A549 (cell line): ENCODE measurements around the gene FBXO31. TPM values are rescaled to one million over a fixed set of nuclear protein-coding genes. Genes with fewer than 3 reads are reported as not detected.

ENCODE experiments used
- ATAC-seq, 2 experiments: fragments of 200-7000 bp in 1 of 2; fragments of >200 bp in 1 of 2; cut with Nextera tagmentation in 1 of 2; cut with Tn5 transposase in 1 of 2; 3 replicates each; pipeline versions ENCODE4 v1.8.0 to v1.9.1; 2018 to 2020; ENCODE audit warnings: mild to moderate bottlenecking in 1 of 2, moderate library complexity in 1 of 2
- CTCF ChIA-PET: fragments of 300-600 bp; sonication (Branson Sonifier 250); formaldehyde crosslinking; extraction: SDS; loops from one replicate; lab custom pipeline; 2021; ENCODE audit warnings: antibody characterized with exemption, inconsistent platforms; lab: Yijun Ruan, JAX
- POLR2A ChIA-PET: fragments of 350-600 bp; formaldehyde crosslinking; extraction: SDS; loops from one replicate; lab custom pipeline; 2021; ENCODE audit warnings: antibody characterized with exemption, inconsistent platforms; lab: Yijun Ruan, JAX
- DNase-seq, 2 experiments: peaks; one replicate each; pipeline versions ENCODE4 v3.0.0 to v3.0.0-alpha.2; 2011 to 2016; ENCODE audit warnings: low read depth in 1 of 2, low spot score in 1 of 2
- FAIRE-seq: peaks from 2 replicates; lab custom pipeline; 2011; peaks lifted over from hg19 to GRCh38; lab: Jason Lieb, UNC
- H3K27ac ChIP-seq, 2 experiments: fragments of >200 bp; sonication (Bioruptor Twin); formaldehyde crosslinking; 3 replicates each; pipeline ENCODE4 v1.5.1; 2016 to 2017
- H3K4me1 ChIP-seq: fragments of >200 bp; sonication (Bioruptor Twin); formaldehyde crosslinking; 3 replicates; pipeline ENCODE4 v1.6.1; 2016
- H3K4me2 ChIP-seq: fragments of >200 bp; sonication (Bioruptor Twin); formaldehyde crosslinking; 3 replicates; pipeline ENCODE4 v1.6.1; 2016
- H3K4me3 ChIP-seq: fragments of >200 bp; sonication (Bioruptor Twin); formaldehyde crosslinking; 3 replicates; pipeline ENCODE4 v1.5.1; 2016
- H3K9me3 ChIP-seq: fragments of >200 bp; sonication (Bioruptor Twin); formaldehyde crosslinking; 3 replicates; pipeline ENCODE4 v1.6.1; 2016
- ATOH8 ChIP-seq: fragments of 250-450 bp; sonication (Bioruptor Pico); IDR thresholded peaks from 2 replicates; pipeline ENCODE4 v1.5.0; 2020; ENCODE audit warnings: low read depth, mild to moderate bottlenecking, moderate library complexity
- BHLHE40 ChIP-seq: IDR thresholded peaks from 2 replicates; pipeline ENCODE4 v1.6.1; 2012; ENCODE audit warnings: low read depth, low read length, inconsistent platforms
- CEBPB ChIP-seq, 2 experiments: fragments of >200 bp in 1 of 2; sonication (Bioruptor Twin) in 1 of 2; formaldehyde crosslinking in 1 of 2; IDR thresholded peaks; 2 replicates each; pipeline ENCODE4 v1.6.1; 2012 to 2016
- EHF ChIP-seq: fragments of 250-450 bp; sonication (Bioruptor Pico); IDR thresholded peaks from 2 replicates; pipeline ENCODE4 v1.5.0; 2020; ENCODE audit warnings: mild to moderate bottlenecking
- EHMT2 ChIP-seq: fragments of 200-600 bp; sonication (generic); IDR thresholded peaks from 2 replicates; pipeline ENCODE4 v1.6.1; 2016; ENCODE audit warnings: antibody characterized with exemption, low read depth, mild to moderate bottlenecking, moderate library complexity
- EP300 ChIP-seq, 2 experiments: fragments of >200 bp; sonication (Bioruptor Twin); formaldehyde crosslinking; IDR thresholded peaks; 2 replicates in 1 of 2; 3 replicates in 1 of 2; pipeline ENCODE4 v1.6.1; 2016 to 2017
- ESRRA ChIP-seq: fragments of 150-350 bp; IDR thresholded peaks from 2 replicates; pipeline ENCODE4 v1.6.1; 2014; ENCODE audit warnings: mild to moderate bottlenecking, low read length, borderline replicate concordance
- FOSB ChIP-seq: fragments of 250-450 bp; sonication (Bioruptor Pico); IDR thresholded peaks from 2 replicates; pipeline ENCODE4 v1.5.0; 2020; ENCODE audit warnings: mild to moderate bottlenecking, moderate library complexity
- FOXS1 ChIP-seq: fragments of 250-450 bp; sonication (Bioruptor Pico); IDR thresholded peaks from 2 replicates; pipeline ENCODE4 v1.5.0; 2020; ENCODE audit warnings: mild to moderate bottlenecking, moderate library complexity
- GATA3 ChIP-seq: IDR thresholded peaks from 2 replicates; pipeline ENCODE4 v1.6.1; 2012; ENCODE audit warnings: borderline replicate concordance
- HOXB5 ChIP-seq: fragments of 250-450 bp; sonication (Bioruptor Pico); IDR thresholded peaks from 2 replicates; pipeline ENCODE4 v1.5.0; 2020; ENCODE audit warnings: mild to moderate bottlenecking, moderate library complexity
- JUNB ChIP-seq: fragments of >200 bp; sonication (Bioruptor Twin); formaldehyde crosslinking; IDR thresholded peaks from 2 replicates; pipeline ENCODE4 v1.6.1; 2016
- KDM5A ChIP-seq: fragments of 200-600 bp; sonication (generic); IDR thresholded peaks from 2 replicates; pipeline ENCODE4 v1.6.1; 2016; ENCODE audit warnings: antibody characterized with exemption, mild to moderate bottlenecking
- MAZ ChIP-seq: fragments of 150-350 bp; IDR thresholded peaks from 2 replicates; pipeline ENCODE4 v1.6.1; 2014; ENCODE audit warnings: antibody characterized with exemption, low read depth, low read length, borderline replicate concordance
- MYC ChIP-seq: IDR thresholded peaks from 2 replicates; pipeline ENCODE4 v1.6.1; 2012; ENCODE audit warnings: mild to moderate bottlenecking, inconsistent platforms, low read length, improper control_type of control experiment, borderline replicate concordance
- NFE2L2 ChIP-seq: fragments of 150-350 bp; conservative IDR thresholded peaks from 2 replicates; pipeline ENCODE4 v1.6.1; 2014; ENCODE audit warnings: low read length
- POLR2A ChIP-seq: IDR thresholded peaks from 2 replicates; pipeline ENCODE4 v1.6.1; 2012; ENCODE audit warnings: mild to moderate bottlenecking, low read length
- RARB ChIP-seq: fragments of 250-450 bp; sonication (Bioruptor Pico); IDR thresholded peaks from 2 replicates; pipeline ENCODE4 v1.8.0; 2021; ENCODE audit warnings: mild to moderate bottlenecking, moderate library complexity
- REST ChIP-seq: fragments of 200-600 bp; sonication (generic); IDR thresholded peaks from 2 replicates; pipeline ENCODE4 v1.6.1; 2016; ENCODE audit warnings: antibody characterized with exemption, mild to moderate bottlenecking, moderate library complexity
- RFX5 ChIP-seq: fragments of 450-650 bp; IDR thresholded peaks from 2 replicates; pipeline ENCODE4 v1.7.1; 2014; ENCODE audit warnings: antibody characterized with exemption, mild to moderate bottlenecking, moderate library complexity
- SMC3 ChIP-seq: fragments of >200 bp; sonication (Bioruptor Twin); formaldehyde crosslinking; IDR thresholded peaks from 3 replicates; pipeline ENCODE4 v1.6.1; 2018; ENCODE audit warnings: inconsistent platforms
- TFCP2L1 ChIP-seq: fragments of 250-450 bp; sonication (Bioruptor Pico); IDR thresholded peaks from 2 replicates; pipeline ENCODE4 v1.5.0; 2021; ENCODE audit warnings: mild to moderate bottlenecking
- ZC3H11A ChIP-seq: fragments of 450-650 bp; IDR thresholded peaks from 2 replicates; pipeline ENCODE4 v1.6.1; 2014; ENCODE audit warnings: antibody characterized with exemption, mild to moderate bottlenecking
- ZNF302 ChIP-seq: fragments of 250-450 bp; sonication (Bioruptor Pico); IDR thresholded peaks from 2 replicates; pipeline ENCODE4 v1.9.0; 2021; ENCODE audit warnings: inconsistent platforms, mild to moderate bottlenecking, moderate library complexity
- ZSCAN20 ChIP-seq: fragments of 250-450 bp; sonication (Bioruptor Pico); IDR thresholded peaks from 2 replicates; pipeline ENCODE4 v1.8.0; 2022; ENCODE audit warnings: mild to moderate bottlenecking, moderate library complexity
- WGBS: methylation state at CpG from one replicate; pipeline ENCODE4 v1.1.6; 2017; ENCODE audit errors: missing lambda C conversion rate; 5-methylcytosine and 5-hydroxymethylcytosine counted together
- polyA plus RNA-seq, 4 experiments: library from polyadenylated mRNA; depleted of rRNA in 3 of 4; stranded (reverse); fragments of >200 nt; fragmentation: RNase III in 1 of 4; extraction: RNeasy Plus Mini Kit Qiagen cat#74134 plus additional on column Dnase treatment in 1 of 4; gene quantifications; 2 replicates in 3 of 4; 3 replicates in 1 of 4; pipeline ENCODE4 v1.2.3, GENCODE V29; 2011 to 2017

The FBXO31 gene
- polyA plus RNA-seq, 2 of the 4 experiments (the other 2 are of a cell fraction): 10.5 to 11.1 TPM

- ATAC-seq (no peak), DNase-seq (no peak), FAIRE-seq (no peak)
- ChIA-PET CTCF (interaction anchor here (0.7 to 0.9 kb wide), 2 partner anchors 53 to 250 kb away, joined by 3 read pairs; no protein-coding TSS in a partner anchor), POLR2A (no interaction called here)
- TF ChIP-seq KDM5A (no peak), RFX5 (no peak), RARB (CRISPR knock-in tag) (no peak), ZSCAN20 (CRISPR knock-in tag) (no peak), BHLHE40 (no peak), HOXB5 (CRISPR knock-in tag) (no peak), EP300 (IDR thresholded peaks at IDR 0.05) (no peak), FOXS1 (CRISPR knock-in tag) (no peak), EHMT2 (no peak), MAZ (no peak), REST (no peak), NFE2L2 (no peak)
- Histone ChIP-seq H3K9me3 (no peaks in the 10 kb centered on the region), H3K27ac (no peak overlapping the region), H3K4me1 (peaks cover 30% of the 10 kb centered on the region), H3K4me2 (no peak overlapping the region), H3K4me3 (no peak overlapping the region)
- WGBS: 88% methylated on average over 6 of the region's 6 CpGs
Observed at GRCh38 chr16:87376660-87377059, 6.9 kb downstream of the FBXO31 start.

GRCh38 chr16:87375426-87376135, 8.0 kb downstream of the FBXO31 start:
- ChIA-PET CTCF (interaction anchor here (1.1 to 1.9 kb wide), 2 partner anchors 18 to 260 kb away, joined by 3 to 6 read pairs; no protein-coding TSS in a partner anchor), POLR2A (no interaction called here)
- no peak for FAIRE-seq
- H3K27ac ChIP-seq: peak overlapping the region in 1 of 2 experiments; percentile 26; a peak in 1 of 6 replicates
- no peaks in the 10 kb centered on the region for H3K9me3 ChIP-seq
- 90% methylated on average over 9 of the region's 9 CpGs for WGBS
- no peak for DNase-seq
- peaks cover 20% of the 10 kb centered on the region for H3K4me1 ChIP-seq
- ATAC-seq: no peak
- TF ChIP-seq ZC3H11A (no peak), ATOH8 (CRISPR knock-in tag) (no peak), SMC3 (no peak), ZNF302 (no peak), HOXB5 (CRISPR knock-in tag) (no peak), ESRRA (no peak)
- 0 out of 3 replicates have a peak overlapping the region, but pooled peaks have one; percentile 4 for H3K4me2 ChIP-seq
- H3K4me3 ChIP-seq: no peak overlapping the region

GRCh38 chr16:87374313-87374712, 9.3 kb downstream of the FBXO31 start:
- ATAC-seq: no peak
- H3K4me3 ChIP-seq: no peak overlapping the region
- DNase-seq: no peak
- ChIA-PET CTCF (interaction anchor here (1.1 to 1.9 kb wide), 4 partner anchors 9 to 262 kb away, joined by 3 to 11 read pairs (median 4); partner anchors contain the start of gene FBXO31), POLR2A (no interaction called here)
- no peak for FAIRE-seq
- H3K27ac ChIP-seq: no peak overlapping the region
- peaks cover 16% of the 10 kb centered on the region for H3K4me1 ChIP-seq
- no peaks in the 10 kb centered on the region for H3K9me3 ChIP-seq
- 94% methylated on average over 13 of the region's 13 CpGs for WGBS
- H3K4me2 ChIP-seq: no peak overlapping the region
- TF ChIP-seq GATA3 (no peak), MYC (no peak), EHMT2 (no peak), TFCP2L1 (CRISPR knock-in tag) (no peak), KDM5A (no peak), POLR2A (no peak), JUNB (no peak), CEBPB (IDR thresholded peaks at IDR 0.05) (no peak), NFE2L2 (no peak), EHF (no peak), ZC3H11A (no peak), FOSB (CRISPR knock-in tag) (no peak), REST (no peak)
